ENCODE data around the gene ANO2. TPM values are rescaled to one million over a fixed set of nuclear protein-coding genes. Genes with fewer than 3 reads are reported as not detected.

The ANO2 gene
- total RNA-seq, 2 experiments from 2014 or later = not detected

- H3K4me3 Mint-ChIP-seq = no peak overlapping the region
- no peaks in the 10 kb centered on the region for H3K36me3 Mint-ChIP-seq (ENCODE audit: low read depth)
- H3K9me3 Mint-ChIP-seq = no peaks in the 10 kb centered on the region
- intact Hi-C loops (cut with micrococcal nuclease) = no loop called here
- ChIA-PET POLR2A (no interaction called here), CTCF (no interaction called here)
- no peaks in the 10 kb centered on the region for H3K27me3 Mint-ChIP-seq
- H3K27ac Mint-ChIP-seq = no peak overlapping the region
- no peak for ATAC-seq
- TF ChIP-seq, protein P1, sequence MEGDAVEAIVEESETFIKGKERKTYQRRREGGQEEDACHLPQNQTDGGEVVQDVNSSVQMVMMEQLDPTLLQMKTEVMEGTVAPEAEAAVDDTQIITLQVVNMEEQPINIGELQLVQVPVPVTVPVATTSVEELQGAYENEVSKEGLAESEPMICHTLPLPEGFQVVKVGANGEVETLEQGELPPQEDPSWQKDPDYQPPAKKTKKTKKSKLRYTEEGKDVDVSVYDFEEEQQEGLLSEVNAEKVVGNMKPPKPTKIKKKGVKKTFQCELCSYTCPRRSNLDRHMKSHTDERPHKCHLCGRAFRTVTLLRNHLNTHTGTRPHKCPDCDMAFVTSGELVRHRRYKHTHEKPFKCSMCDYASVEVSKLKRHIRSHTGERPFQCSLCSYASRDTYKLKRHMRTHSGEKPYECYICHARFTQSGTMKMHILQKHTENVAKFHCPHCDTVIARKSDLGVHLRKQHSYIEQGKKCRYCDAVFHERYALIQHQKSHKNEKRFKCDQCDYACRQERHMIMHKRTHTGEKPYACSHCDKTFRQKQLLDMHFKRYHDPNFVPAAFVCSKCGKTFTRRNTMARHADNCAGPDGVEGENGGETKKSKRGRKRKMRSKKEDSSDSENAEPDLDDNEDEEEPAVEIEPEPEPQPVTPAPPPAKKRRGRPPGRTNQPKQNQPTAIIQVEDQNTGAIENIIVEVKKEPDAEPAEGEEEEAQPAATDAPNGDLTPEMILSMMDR (IDR thresholded peaks at IDR 0.05) = no peak
- DNase-seq = no peak
- no peaks in the 10 kb centered on the region for H3K4me1 Mint-ChIP-seq (ENCODE audit: low read depth)
Measured at GRCh38 chr12:5520831-5521230, 424.2 kb downstream of the ANO2 start.

GRCh38 chr12:5520037-5520436, 425.0 kb downstream of the ANO2 start:
- CTCF ChIA-PET = no interaction called here
- Mint-ChIP-seq H3K4me1 (ENCODE audit: low read depth) (no peaks in the 10 kb centered on the region), H3K36me3 (ENCODE audit: low read depth) (no peaks in the 10 kb centered on the region), H3K27ac (no peak overlapping the region), H3K4me3 (no peak overlapping the region), H3K27me3 (no peaks in the 10 kb centered on the region), H3K9me3 (no peaks in the 10 kb centered on the region)
- POLR2A ChIA-PET = no interaction called here
- intact Hi-C loops (cut with micrococcal nuclease) = no loop called here
- DNase-seq (no peak), ATAC-seq (no peak)
- TF ChIP-seq, protein P1 (IDR thresholded peaks at IDR 0.05) = no peak

DNA sequence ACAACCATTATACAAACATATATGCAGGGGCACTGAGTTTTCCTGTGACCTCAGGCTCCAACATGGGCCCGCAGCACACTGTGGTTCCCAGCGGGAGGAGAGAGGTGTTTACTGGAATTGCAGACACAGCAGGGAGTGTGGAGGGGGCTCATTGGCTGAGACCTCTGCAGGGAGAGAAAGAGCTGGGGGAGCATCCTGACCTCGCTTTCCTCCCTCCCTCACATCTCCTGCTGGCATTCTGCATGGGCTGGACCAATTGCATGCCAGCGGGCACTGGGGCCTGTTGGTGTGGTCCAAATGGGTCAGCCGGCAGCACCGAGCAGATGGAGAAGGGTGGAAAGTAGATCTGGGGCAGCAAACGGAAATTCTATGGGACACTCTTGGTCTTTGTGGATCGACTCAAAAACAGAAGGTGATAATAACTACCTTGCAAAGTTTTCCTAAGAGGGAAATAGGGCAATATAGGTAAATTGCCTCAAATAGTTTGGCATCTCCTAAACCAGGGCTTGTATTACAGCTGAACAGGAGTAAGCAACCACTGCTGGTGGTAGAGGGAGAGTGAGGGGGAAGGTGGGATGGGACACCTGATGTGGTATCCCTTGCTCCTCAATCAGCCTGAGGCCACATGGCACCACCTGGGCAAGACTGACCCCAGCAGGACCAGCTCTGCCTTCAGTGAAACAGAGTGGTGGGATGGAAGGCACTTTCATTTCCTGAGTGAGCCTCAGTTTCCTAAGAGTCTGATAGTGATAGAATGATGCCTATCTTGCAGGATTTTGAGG, 426.3 kb downstream of the ANO2 start:
- CTCF ChIA-PET = no interaction called here

GRCh38 chr12:5516371-5517241, 428.5 kb downstream of the ANO2 start:
- no peak overlapping the region for H3K27ac Mint-ChIP-seq
- no peak overlapping the region for H3K4me3 Mint-ChIP-seq
- no peaks in the 10 kb centered on the region for H3K9me3 Mint-ChIP-seq
- H3K4me1 Mint-ChIP-seq (ENCODE audit: low read depth) = no peaks in the 10 kb centered on the region
- POLR2A ChIA-PET = interaction anchor here (0.5 kb wide), 1 partner anchor 23 kb away, joined by 3 read pairs; no protein-coding TSS in a partner anchor
- intact Hi-C loops (cut with micrococcal nuclease) = no loop called here
- CTCF ChIA-PET = no interaction called here
- DNase-seq (no peak), ATAC-seq (no peak)
- H3K36me3 Mint-ChIP-seq (ENCODE audit: low read depth) = no peaks in the 10 kb centered on the region
- H3K27me3 Mint-ChIP-seq = peaks cover 4% of the 10 kb centered on the region
- TF ChIP-seq, protein P1 (IDR thresholded peaks at IDR 0.05) = no peak

More for the DNA sequence above, 426.3 kb downstream of the ANO2 start:
- Mint-ChIP-seq H3K27ac (no peak overlapping the region), H3K27me3 (no peaks in the 10 kb centered on the region), H3K4me3 (no peak overlapping the region), H3K4me1 (ENCODE audit: low read depth) (no peaks in the 10 kb centered on the region), H3K36me3 (ENCODE audit: low read depth) (no peaks in the 10 kb centered on the region), H3K9me3 (no peaks in the 10 kb centered on the region)
- TF ChIP-seq, protein P1 (IDR thresholded peaks at IDR 0.05) = no peak
- no peak for ATAC-seq
- no peak for DNase-seq
- POLR2A ChIA-PET = no interaction called here
- intact Hi-C loops (cut with micrococcal nuclease) = no loop called here

DNA sequence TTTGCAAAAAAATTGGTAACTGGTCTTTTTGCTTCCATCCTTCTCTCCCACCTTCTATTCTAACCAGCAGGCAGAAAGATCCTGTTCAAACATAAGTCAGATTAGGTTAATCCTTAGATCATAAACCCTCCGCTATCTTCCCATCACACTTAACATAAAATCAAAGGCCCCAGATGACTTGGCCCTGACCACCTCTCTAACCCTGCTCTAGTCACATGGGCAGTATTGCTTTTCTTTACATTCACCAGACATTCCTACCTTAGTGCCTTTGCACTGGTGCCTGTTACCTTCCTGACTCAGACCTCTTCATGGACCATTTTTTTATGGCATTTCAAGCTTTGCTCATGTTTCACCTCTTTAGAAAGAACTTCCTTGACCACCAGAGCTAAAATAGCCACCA, 429.6 kb downstream of the ANO2 start:
- TF ChIP-seq, protein P1 (IDR thresholded peaks at IDR 0.05) = no peak
- no peaks in the 10 kb centered on the region for H3K4me1 Mint-ChIP-seq (ENCODE audit: low read depth)
- CTCF ChIA-PET = no interaction called here
- no peaks in the 10 kb centered on the region for H3K36me3 Mint-ChIP-seq (ENCODE audit: low read depth)
- intact Hi-C loops (cut with micrococcal nuclease) = no loop called here
- H3K4me3 Mint-ChIP-seq = no peak overlapping the region
- POLR2A ChIA-PET = no interaction called here
- no peaks in the 10 kb centered on the region for H3K9me3 Mint-ChIP-seq
- peaks cover 8% of the 10 kb centered on the region for H3K27me3 Mint-ChIP-seq
- ATAC-seq (no peak), DNase-seq (no peak)
- H3K27ac Mint-ChIP-seq = no peak overlapping the region

All from activated CD8-positive, alpha-beta T cell treated with anti-CD3 and anti-CD28 coated beads for 36 hours (primary cell).